D721Med (cell line): ENCODE results near the gene RFX1.
"Not testable (repeated sequence)": the region's sequence is repeated elsewhere in the genome, so short reads cannot be mapped to it uniquely, and the experiment has no call there.

Experiments
- DNase-seq: peaks from one replicate; pipeline ENCODE4 v3.0.0; 2011; ENCODE audit warnings: low spot score; ENCODE audit not compliant: insufficient read length
- FAIRE-seq: peaks from 2 replicates; lab custom pipeline; 2011; peaks lifted over from hg19 to GRCh38; lab: Jason Lieb, UNC
- TF ChIP-seq, protein P1 (sequence below): IDR thresholded peaks from 2 replicates; pipeline ENCODE4 v1.5.1; 2012; ENCODE audit warnings: mild to moderate bottlenecking, control low read depth; ENCODE audit not compliant: insufficient read depth; ENCODE audit errors: missing control alignments

RFX1 gene

DNA sequence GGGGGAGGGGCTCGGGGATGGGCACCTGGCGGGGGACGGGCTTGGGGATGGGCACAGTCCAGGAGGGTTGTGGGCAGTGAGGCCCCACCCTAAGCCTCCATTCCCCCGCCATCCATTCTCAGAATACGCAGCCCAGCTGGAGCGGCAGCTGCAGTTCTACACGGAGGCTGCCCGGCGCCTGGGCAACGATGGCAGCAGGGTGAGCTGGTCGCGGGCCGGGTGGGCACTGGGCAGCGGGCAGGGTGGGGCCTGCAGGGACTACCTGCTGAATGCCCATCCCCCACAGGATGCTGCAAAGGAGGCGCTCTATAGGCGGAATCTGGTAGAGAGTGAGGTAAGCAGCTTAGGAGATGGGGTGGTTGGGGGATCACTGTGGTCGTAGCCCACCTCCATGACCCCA is 76.2 kb downstream of the RFX1 start:
- FAIRE-seq (no peak), DNase-seq (no peak)
- TF ChIP-seq, protein P1, sequence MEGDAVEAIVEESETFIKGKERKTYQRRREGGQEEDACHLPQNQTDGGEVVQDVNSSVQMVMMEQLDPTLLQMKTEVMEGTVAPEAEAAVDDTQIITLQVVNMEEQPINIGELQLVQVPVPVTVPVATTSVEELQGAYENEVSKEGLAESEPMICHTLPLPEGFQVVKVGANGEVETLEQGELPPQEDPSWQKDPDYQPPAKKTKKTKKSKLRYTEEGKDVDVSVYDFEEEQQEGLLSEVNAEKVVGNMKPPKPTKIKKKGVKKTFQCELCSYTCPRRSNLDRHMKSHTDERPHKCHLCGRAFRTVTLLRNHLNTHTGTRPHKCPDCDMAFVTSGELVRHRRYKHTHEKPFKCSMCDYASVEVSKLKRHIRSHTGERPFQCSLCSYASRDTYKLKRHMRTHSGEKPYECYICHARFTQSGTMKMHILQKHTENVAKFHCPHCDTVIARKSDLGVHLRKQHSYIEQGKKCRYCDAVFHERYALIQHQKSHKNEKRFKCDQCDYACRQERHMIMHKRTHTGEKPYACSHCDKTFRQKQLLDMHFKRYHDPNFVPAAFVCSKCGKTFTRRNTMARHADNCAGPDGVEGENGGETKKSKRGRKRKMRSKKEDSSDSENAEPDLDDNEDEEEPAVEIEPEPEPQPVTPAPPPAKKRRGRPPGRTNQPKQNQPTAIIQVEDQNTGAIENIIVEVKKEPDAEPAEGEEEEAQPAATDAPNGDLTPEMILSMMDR, result no peak

DNA sequence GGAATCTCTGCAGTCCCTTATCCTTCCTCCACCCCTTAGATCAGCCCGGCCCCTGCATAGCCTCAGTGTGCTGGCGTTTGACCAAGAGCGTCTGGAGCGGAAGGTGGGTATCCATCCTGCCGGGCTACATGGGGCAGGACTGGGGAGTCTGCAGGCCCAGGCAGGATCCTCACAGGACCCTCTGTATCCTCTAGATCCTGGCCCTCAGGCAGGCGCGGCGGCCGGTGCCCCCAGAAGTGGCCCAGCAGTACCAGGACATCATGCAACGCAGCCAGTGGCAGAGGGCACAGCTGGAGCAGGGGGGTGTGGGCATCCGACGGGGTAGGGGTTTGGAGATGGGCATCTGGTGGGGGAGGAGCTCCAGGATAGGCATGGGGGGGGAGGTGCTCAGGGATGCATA is 76.8 kb downstream of the RFX1 start:
- TF ChIP-seq, protein P1, result no peak
- FAIRE-seq, result no peak
- no peak for DNase-seq

DNA sequence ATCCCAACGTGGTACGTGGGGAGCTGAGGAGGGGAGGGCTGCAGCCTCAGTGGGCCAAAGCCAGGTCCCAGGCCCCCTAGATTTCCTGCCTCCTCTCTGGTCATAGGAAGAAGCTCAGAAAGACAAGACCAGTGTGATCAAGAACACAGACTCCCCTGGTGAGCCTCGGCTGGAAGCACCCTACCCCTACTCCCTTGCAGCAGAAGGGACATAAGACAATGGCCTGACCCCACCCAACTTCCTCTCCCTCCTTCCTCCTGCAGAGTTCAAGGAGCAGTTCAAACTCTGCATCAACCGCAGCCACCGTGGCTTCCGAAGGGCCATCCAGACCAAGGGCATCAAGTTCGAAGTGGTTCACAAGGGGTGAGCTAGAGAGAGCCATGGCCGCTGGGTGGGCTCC is 79.4 kb downstream of the RFX1 start:
- FAIRE-seq, result no peak

DNA sequence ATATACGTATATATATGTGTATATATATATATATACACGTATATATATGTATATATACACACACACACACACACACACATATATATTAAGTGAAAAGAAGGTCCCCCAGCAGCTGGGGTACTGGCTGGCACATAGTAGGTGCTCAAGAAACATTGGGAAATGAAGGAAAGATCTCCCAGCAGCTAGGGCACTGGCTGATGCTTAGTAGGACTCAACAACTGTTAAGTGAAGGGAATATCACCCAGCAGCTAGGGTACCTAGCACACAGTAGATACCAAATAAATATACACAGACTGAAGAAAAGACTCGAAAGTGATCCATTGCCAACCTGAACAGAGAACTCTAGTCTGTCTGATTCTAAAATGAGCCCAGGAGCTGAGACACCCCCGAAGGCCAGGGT is 80.1 kb downstream of the RFX1 start:
- FAIRE-seq (no peak), DNase-seq (no peak)

More for the DNA sequence above, 79.4 kb downstream of the RFX1 start:
- DNase-seq, result no peak
- TF ChIP-seq, protein P1, result no peak

DNA sequence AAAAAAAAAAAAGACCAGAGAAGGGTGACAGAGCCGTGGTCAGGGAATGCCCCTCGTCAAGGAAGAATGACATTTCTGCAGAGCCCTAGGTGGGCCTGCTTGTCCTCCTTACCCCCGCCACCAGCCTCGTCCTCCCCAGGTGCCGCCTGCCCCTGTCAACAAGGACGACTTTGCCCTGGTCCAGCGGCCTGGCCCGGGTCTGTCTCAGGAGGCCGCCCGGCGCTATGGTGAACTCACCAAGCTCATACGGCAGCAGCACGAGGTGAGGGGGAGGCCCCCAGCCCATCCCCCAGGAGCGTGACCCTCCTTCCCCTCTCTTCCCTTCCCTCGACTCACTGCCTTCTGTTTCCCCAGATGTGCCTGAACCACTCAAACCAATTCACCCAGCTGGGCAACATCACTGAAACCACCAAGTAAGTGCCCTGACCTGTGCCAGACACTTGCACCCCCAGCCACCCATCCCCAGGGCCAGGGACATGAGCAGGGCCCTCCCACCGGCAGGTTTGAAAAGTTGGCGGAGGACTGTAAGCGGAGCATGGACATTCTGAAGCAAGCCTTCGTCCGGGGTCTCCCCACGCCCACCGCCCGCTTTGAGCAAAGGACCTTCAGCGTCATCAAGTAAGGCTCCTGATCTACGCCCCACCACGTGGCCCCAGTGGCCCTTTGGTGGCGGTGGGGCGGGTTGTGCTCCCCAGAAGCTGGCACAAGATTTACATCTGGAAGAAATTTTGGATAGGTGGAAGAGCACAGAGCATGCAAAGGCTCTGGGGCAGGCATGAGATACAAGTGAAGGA is 82.7 kb downstream of the RFX1 start:
- TF ChIP-seq, protein P1, result no peak
- DNase-seq (no peak), FAIRE-seq (no peak)

More for the DNA sequence above, 80.1 kb downstream of the RFX1 start:
- TF ChIP-seq, protein P1, result no peak

DNA sequence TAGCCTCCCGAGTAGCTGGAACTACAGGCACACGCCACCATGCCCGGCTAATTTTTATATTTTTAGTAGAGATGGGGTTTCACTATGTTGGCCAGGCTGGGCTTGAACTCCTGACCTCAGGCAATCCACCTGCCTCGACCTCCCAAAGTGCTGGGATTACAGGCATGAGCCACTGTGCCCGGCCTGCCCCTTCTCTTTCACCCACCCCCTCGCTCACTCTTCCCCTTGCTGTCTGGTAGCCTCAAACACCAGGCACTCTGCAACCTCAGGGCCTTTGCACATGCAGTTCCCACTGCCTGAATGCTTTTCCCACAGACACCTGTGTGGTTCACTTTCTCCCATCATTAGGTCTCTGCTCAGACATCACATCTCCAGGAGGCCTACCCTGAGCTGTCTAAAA is 84.0 kb downstream of the RFX1 start:
- not testable (repeated sequence) for FAIRE-seq, DNase-seq

DNA sequence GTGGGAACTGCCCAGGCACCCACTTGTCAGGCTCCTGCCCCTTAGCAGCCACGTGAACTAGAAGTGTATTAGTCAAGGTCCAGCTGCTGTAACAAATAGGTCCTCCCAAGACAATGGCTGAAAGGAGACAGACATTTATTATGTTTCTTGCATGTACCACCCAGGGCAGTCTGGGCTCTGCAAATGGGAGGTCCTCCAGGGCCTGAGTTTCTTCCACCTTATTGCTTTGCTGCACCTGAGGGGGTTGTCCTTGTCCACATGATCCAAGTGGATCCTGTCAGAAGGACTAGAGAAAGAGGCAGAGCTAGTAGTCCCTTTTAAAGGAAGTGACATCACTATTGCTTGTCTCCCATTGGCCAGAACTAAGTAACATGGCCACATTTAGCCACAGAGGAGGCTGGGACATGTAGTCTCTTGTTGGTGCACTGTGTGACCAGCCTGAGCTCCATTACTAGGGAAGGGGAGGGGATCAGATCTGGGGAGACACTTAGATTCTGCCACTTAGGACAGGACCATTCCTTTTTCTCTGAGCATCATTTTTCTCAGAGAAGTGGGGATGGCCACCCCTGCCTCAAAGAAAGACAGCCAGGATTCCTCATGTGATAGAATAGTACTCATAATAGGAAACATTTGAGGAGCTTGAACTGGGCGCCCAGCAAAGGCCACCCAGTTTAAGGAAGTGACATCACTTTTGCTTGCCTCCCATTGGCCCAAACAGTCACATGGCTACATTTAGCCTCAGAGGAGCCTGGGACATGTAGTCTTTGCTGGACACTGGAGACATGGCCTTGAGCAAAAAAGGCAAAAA is 85.0 kb downstream of the RFX1 start:
- TF ChIP-seq, protein P1, result no peak
- no peak for DNase-seq
- FAIRE-seq, result no peak
